H4 (cell line): ENCODE data around the gene KCNB1. TPM values are rescaled to one million over a fixed set of nuclear protein-coding genes. Genes with fewer than 3 reads are reported as not detected.
"Not testable (repeated sequence)": the region's sequence is repeated elsewhere in the genome, so short reads cannot be mapped to it uniquely, and the experiment has no call there.

Experiments used
- DNase-seq: peaks from one replicate; pipeline ENCODE4 v3.0.0-alpha.2; 2015; ENCODE audit warnings: low spot score
- total RNA-seq: library from RNA; depleted of rRNA; stranded (reverse); fragments of >200 nt; shearing (Covaris generic); gene quantifications from 2 replicates; pipeline ENCODE4 v1.2.3, GENCODE V29; 2014

The KCNB1 gene
- total RNA-seq, 1 experiment from 2014 or later: 0.02 TPM

DNA sequence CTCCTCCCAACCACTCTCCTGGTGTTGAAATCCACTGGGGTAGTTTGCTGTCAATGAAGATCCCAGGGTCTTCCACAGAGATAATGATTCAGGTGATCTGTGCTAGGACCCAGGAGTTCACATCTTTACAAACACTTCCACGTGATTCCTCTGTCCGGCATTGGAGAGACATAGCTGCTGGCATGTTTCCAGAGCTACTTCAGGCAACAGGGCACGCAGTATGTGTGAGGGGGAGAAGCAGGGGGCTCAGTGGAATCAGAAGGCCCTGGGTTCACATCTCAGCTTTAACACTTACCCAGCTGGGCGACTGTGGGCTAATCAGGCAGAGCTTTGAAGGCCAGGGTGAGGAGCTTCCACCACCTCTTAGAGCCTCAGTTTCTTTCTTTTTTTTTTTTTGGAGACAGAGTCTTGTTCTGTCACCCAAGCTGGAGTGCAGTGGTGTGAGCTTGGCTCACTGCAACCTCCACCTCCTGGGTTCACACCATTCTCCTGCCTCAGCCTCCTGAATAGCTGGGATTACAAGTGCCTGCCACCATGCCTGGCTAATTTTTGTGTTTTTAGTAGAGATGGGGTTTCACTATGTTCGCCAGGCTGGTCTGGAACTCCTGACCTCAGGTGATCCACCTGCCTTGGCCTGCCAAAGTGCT, 72.4 kb downstream of the KCNB1 start:
- DNase-seq: not testable (repeated sequence)

- DNase-seq: no peak
Observed at GRCh38 chr20:49409302-49409974, 73.0 kb downstream of the KCNB1 start.

GRCh38 chr20:49408509-49409104, 73.9 kb downstream of the KCNB1 start:
- no peak for DNase-seq

- DNase-seq: no peak
Observed at GRCh38 chr20:49406666-49407065, 75.8 kb downstream of the KCNB1 start.

DNA sequence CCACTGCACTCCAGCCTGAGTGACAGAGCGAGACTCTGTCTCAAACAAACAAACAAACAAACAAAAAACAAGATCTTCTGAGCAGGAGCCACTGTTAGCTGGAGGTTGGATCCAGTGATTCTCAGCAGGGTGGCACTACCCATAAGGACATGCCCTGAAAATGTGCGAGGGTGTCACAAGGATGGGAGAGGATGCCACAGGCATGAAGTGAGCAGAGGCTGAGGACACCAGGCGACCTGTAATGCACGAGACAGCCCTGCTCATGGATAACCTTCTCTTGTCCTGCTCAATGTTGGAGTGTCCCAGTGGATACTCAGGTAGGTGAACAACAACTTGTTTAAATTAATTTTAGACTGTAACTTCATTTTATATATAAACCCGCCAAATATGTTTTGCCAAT, 76.8 kb downstream of the KCNB1 start:
- no peak for DNase-seq

- DNase-seq: no peak
Observed at GRCh38 chr20:49405062-49405683, 77.3 kb downstream of the KCNB1 start.

- DNase-seq: no peak
Observed at GRCh38 chr20:49404461-49404860, 78.0 kb downstream of the KCNB1 start.

GRCh38 chr20:49403911-49404310, 78.6 kb downstream of the KCNB1 start:
- no peak for DNase-seq

- DNase-seq: no peak
Observed at GRCh38 chr20:49403012-49403411, 79.5 kb downstream of the KCNB1 start.

- peak; percentile 90 for DNase-seq
Observed at GRCh38 chr20:49400904-49401303, 81.6 kb downstream of the KCNB1 start.

DNA sequence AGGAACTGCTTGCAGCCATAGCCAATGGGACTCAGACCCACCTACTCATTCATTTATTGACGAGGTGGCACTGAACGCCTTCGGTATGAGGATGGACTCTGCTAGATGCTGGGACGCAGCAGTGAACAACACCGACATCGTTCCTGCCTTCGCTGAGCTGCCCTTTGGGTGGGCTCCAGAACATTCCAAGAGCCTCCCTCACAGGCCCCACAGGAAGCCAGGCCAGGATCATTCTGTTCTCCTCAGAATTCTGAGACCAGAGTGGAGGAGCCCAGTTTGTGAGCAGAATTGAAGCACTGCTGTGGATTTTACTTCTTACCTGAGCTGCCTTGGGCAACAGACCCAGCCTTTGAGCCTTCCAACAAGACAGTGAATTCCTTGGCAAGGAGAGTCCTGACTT, 82.1 kb downstream of the KCNB1 start:
- DNase-seq: peak; percentile 40

DNA sequence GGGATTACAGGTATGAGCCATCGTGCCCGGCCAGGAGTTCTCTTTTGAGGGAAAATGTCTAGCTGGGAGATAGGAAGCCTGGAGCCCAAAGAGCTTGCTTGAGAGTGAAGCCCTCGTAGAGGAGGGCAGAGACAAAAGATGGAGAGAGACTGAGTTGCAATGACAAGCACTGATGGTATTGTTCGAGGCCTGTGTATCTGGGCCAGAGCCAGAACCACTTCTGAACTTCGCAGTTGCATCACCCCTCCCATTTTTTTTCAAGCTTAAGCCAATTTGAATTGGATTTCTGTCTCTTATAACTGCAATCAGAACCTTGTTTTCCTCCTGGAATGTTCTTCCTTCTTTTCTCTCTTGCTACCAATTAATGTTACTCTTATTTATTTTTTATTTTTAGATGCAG, 83.1 kb downstream of the KCNB1 start:
- no peak for DNase-seq

GRCh38 chr20:49398401-49399144, 83.9 kb downstream of the KCNB1 start:
- DNase-seq: peak; percentile 39

- DNase-seq: peak; percentile 37
Observed at GRCh38 chr20:49397525-49397924, 84.9 kb downstream of the KCNB1 start.

- no peak for DNase-seq
Observed at GRCh38 chr20:49396230-49396629, 86.2 kb downstream of the KCNB1 start.

GRCh38 chr20:49395659-49396058, 86.8 kb downstream of the KCNB1 start:
- DNase-seq: no peak

GRCh38 chr20:49395183-49395582, 87.3 kb downstream of the KCNB1 start:
- no peak for DNase-seq

GRCh38 chr20:49394757-49395156, 87.7 kb downstream of the KCNB1 start:
- no peak for DNase-seq

DNA sequence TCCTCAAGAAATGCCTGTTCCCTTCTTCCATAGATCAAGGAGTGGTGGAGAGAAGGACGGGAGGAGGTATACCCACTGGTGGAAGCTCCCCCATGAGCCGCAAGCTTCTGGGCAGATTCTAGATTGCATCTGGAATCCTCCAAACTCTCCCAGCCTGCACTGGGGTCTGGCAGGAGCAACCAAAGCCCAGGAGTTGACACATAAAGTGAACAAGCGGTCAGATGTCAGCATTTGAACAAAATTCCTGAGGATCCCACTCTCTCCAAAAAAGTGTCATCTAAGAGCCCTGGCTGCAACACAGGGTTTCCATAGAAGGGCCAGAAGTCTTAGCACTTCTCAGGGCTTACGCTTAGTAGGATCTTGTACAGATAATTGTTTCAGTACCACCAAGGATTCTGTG, 88.2 kb downstream of the KCNB1 start:
- peak; percentile 36 for DNase-seq

DNA sequence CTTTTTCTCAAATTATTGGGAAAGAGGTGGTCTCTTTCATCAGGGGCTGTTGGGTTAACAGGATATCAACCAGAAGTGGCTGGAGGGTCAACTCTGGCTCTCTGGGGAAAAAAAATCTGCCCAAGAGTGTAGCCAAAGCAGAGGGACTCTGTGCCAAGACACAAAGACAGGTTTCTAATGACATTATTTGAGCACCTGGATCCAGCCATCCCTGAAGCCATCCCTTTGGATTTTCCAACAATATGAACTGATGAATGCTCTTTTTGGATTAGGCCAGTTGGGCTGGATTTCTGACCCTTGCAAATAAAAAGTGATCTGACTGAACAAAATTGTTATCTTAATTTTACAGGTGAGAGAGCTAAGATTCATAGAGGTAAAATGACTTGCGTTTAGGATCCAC, 88.7 kb downstream of the KCNB1 start:
- DNase-seq: no peak

GRCh38 chr20:49392745-49393144, 89.7 kb downstream of the KCNB1 start:
- no peak for DNase-seq
